SU-DHL-6 (cell line): Measurements from ENCODE around the gene DENND6B.

Source experiments
- EZH2phosphoT487 ChIP-seq: fragments of 200-600 bp; sonication (generic), shearing (Covaris generic); conservative IDR thresholded peaks from 2 replicates; pipeline ENCODE4 v1.6.1; 2018; ENCODE audit warnings: mild to moderate bottlenecking, antibody characterized with exemption, low read length, moderate library complexity, mixed read lengths
- TF ChIP-seq, protein P1 (sequence below): fragments of 200-600 bp; sonication (generic); IDR thresholded peaks from one replicate; pipeline ENCODE4 v1.5.1; 2017; ENCODE audit warnings: antibody characterized with exemption, mild to moderate bottlenecking, low read length, moderate library complexity; ENCODE audit not compliant: insufficient read depth, poor library complexity, severe bottlenecking

DNA sequence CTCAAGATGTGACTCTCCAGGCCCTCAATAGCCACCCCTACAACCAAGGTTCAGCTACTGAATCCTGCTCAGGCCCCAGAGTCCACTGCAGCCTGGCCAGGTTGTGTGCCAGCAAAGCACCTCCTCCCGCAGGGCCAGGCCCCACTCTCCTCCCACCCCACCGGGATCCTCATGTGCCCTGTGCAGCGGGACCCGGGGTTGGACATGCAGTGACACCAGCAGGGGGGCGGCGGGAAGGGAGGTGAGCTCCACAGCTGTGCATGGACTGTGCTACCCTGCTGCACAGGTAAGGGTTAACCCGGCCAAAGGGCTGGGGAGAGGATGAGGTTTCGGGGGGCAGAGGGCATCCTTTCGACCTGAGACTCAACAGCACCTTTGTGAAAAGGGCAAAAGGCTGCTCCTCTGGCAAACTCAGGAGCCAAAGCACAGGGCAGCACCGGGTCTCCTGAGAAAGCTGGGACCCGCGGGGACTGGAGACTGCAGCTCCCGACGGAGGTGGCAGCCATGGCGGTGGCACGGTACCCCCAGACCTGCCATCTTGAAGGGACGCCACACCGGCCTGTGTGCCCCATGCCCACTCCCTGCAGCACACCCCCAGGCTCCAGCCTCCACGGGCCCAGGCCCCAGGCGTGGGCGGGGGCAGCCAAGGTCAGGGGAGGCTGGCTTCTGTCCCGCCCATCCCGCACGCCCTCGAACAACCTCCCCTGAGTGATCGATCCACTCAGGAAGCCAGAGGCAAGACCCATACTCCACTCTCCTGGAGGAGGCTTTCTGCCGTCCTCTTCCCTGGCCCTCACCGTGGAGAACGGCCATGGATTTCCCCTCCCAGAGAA is 29.9 kb downstream of the DENND6B start:
- TF ChIP-seq, protein P1, sequence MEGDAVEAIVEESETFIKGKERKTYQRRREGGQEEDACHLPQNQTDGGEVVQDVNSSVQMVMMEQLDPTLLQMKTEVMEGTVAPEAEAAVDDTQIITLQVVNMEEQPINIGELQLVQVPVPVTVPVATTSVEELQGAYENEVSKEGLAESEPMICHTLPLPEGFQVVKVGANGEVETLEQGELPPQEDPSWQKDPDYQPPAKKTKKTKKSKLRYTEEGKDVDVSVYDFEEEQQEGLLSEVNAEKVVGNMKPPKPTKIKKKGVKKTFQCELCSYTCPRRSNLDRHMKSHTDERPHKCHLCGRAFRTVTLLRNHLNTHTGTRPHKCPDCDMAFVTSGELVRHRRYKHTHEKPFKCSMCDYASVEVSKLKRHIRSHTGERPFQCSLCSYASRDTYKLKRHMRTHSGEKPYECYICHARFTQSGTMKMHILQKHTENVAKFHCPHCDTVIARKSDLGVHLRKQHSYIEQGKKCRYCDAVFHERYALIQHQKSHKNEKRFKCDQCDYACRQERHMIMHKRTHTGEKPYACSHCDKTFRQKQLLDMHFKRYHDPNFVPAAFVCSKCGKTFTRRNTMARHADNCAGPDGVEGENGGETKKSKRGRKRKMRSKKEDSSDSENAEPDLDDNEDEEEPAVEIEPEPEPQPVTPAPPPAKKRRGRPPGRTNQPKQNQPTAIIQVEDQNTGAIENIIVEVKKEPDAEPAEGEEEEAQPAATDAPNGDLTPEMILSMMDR, result no peak
- no peak for TF ChIP-seq EZH2phosphoT487
